HG03378 (cell line): ENCODE results near the gene DESI1.
"Not testable (repeated sequence)": the region's sequence is repeated elsewhere in the genome, so short reads cannot be mapped to it uniquely, and the experiment has no call there.

Experiments used
- ATAC-seq: cut with Tn5 transposase; IDR thresholded peaks from one replicate; pipeline ENCODE4 v1.9.1; 2021; ENCODE audit warnings: mild to moderate bottlenecking, moderate library complexity; ENCODE audit not compliant: unreplicated experiment

DESI1 gene

DNA sequence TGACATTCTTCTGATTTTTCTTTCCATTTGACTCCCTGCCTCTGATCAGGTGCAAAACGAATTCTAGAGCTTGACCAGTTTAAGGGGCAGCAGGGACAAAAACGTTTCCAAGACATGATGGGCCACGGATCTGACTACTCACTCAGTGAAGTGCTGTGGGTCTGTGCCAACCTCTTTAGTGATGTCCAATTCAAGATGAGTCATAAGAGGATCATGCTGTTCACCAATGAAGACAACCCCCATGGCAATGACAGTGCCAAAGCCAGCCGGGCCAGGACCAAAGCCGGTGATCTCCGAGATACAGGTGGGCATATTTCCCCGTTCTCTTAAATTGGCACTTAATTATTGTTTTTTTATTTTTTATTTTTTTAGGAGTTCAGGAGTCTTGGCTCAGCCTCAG lies 15.6 kb upstream of the DESI1 start:
- ATAC-seq: no peak

DNA sequence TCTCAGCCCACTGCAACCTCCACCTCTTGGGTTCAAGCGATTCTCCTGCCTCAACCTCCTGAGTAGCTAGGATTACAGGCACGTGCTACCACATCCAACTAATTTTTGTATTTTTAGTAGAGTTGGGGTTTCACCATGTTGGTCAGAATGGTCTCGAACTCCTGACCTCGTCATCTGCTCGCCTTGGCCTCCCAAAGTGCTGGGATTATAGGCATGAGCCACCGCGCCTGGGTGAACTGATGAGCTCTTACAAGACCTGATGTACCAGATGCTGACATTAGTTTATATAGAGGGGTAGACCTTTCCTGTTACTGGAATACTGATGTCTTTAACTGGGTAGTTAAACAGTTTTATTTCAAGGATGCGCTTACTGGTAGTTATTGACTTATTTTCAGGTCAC lies 13.8 kb upstream of the DESI1 start:
- ATAC-seq: not testable (repeated sequence)

DNA sequence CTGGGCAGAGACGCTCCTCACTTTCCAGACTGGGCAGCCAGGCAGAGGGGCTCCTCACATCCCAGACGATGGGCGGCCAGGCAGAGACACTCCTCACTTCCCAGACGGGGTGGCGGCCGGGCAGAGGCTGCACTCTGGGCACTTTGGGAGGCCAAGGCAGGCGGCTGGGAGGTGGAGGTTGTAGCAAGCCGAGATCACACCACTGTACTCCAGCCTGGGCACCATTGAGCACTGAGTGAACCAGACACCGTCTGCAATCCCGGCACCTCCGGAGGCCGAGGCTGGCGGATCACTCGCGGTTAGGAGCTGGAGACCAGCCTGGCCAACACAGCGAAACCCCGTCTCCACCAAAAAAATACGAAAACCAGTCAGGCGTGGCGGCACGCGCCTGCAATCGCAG lies 10.8 kb upstream of the DESI1 start:
- ATAC-seq: not testable (repeated sequence)

DNA sequence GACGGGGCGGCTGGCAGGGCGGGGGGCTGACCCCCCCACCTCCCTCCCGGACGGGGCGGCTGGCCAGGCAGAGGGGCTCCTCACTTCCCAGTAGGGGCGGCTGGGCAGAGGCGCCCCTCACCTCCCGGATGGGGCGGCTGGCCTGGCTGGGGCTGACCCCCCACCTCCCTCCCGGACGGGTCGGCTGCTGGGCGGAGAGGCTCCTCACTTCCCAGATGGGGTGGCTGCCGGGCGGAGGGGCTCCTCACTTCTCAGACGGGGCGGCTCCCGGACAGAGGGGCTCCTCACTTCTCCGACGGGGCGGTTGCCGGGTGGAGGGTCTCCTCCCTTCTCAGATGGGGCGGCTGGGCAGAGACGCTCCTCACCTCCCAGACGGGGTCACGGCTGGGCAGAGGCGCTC lies 10.3 kb upstream of the DESI1 start:
- not testable (repeated sequence) for ATAC-seq

DNA sequence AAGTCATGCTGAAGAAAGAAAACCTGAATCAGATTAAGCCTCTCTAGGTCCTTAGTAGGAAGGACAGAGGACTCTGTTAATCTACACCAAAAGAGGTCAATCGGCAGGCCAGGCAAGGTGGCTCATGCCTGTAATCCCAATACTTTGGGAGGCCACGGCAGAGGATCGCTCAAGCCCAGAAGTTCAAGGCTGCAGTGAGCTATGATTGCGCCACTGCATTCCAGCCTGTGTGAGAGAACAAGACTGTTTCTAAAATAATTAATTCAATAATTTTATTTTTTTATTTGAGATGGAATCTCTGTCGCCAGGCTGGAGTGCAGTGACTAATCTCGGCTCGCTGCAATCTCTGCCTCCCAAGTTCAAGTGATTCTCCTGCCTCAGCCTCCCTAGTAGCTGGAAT lies 4.7 kb upstream of the DESI1 start:
- no peak for ATAC-seq

DNA sequence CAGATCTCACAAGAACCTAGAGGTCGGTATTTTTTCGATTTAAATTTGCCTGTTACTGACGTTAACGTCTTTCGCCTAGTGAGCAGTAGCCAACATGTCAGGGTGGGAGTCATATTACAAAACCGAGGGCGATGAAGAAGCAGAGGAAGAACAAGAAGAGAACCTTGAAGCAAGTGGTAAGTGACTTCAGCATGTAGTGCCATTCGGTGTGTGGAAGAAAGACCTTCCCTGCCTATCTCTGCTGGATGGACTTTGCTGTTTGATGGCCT lies 1.0 kb upstream of the DESI1 start:
- no peak for ATAC-seq

DNA sequence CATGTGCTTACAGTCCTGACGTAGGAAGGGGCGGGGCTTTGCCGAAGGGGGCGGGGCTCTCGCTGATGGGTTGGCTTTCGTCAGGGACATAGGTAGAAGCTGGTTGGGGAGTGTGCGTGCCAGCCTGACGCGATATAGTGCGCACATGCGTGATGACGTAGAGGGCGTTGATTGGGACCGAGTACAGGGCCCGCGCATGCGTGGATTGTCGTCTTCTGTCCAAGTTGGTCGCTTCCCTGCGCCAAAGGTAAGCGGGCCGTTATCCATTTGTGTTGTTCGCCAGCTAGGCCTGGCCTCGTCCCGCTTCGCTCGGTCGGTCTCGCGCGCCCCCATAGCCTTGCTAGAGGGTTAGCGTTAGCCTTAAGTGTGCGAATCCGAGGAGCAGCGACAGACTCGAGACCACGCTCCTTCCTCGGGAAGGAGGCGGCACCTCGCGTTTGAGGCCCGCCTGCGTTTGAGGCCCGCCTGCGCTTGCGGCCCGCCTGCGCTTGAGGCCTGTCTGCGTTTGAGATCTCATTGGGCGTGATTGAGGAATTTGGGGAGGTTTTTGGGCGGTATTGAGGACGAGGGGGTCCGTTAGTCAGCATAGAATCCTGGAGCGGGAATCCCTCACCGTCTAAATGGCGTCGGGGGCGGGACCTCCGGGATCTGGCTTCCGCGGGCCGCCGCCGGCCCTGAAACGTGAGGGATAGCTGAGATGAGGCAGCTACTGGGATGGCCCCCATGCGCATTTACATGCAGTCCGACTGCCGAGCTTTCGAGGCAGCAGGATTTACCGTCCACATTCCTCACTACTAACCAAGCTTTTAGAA lies 462 bp upstream of the DESI1 start, which contains the start of gene XRCC6:
Gene XRCC6 (plus strand): TSS at position 197 of the 812 bp plus-strand sequence. CDS start 710 bp downstream, outside the sequence.
- ATAC-seq: peak; percentile 73

DNA sequence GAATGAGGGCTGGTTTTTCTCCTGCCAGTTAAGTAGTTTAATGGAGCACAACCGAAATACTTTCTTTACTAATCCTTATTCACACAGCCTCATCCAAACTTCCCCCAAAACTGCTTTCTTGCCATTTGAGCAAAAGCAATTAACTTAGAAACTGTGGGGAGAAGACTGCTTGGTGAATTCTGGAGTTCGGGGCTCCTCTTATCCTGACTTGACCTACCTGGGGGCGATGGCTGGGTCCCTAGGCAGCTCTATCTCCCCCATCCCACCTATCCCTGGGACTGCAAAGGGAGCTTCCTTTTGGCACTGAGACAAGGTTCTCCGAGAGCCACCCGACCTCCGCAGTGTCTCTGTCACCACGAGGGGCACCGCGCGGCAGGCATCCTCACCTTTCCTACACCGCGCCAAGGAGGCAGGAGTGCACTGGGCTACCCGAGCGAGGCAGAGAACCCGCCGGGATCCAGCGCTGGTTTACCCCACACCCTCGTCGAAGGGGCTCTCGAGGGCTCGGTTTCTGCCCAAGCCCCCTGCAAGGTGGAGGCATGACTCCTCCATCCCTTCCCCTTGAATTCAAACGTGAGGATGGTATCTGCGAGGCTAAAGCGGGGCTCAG lies 759 bp downstream of the DESI1 start:
- no peak for ATAC-seq

DNA sequence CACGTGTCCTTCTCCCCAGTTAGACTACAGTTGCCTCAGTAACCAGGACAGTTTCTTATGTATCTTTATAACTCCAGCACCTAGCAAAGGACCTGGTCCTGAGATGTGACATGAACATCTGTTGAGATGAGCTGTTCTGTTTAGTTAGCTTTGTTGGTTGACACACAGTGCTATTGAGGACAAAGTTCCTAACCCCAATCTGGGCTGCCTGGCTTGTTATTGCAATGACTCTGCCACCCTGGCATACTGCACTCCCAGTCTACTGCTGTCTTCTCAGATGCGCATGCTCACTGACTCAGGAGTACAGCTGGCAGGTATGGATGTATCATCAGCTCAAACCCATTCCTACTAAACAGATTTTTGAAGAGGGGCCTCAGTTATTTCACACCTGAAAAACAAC lies 7.4 kb downstream of the DESI1 start:
- ATAC-seq: no peak

DNA sequence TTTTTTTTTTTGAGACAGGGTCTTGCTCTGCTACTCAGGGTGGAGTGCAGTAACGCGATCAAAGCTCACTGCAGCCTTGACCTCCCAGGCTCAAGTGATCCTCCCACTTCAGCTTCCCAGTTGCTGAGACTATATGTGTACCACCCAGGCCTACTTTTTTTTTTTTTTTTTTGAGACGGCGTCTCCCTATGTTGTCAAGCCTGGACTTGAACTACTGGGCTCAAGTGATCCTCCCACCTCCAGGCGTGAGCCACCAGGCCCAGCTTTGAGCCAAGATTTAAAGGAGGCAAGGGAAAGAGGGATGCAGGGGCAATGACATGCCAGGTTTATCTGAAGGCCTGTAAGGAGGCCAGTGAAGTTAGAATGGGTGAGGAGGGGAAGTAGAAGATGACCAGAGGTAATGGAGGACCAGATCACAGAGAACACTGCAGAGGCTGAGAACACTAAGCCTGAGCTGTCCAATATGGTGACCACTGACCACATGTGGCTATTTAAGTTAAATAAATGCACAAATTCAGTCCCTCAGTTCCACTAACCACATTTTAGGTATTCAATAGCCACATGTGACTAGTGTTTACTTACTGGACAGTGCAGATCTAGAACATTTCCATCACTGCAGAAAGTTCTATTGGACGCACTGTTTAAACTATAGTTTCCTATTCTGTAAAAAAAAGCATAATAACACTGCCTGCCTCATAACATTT lies 8.1 kb downstream of the DESI1 start:
- no peak for ATAC-seq

DNA sequence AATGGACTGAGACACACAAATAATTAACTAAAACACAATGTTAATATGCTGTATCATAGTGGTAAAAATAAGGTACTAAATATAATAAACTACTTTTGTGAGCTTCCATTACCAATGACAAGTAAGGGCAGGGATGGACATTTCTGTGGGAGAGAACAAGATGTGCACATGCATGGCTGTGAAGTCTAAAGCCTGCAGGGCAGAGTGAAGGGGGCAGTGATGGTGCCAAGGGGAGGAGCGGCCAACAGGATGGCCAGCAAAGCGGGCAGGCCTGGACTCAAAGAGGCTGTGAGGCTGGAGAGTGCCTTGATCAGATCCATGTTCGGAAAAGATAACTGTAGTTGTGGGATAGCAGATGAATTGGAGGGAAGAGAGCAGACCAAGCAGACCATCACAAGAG lies 12.5 kb downstream of the DESI1 start:
- ATAC-seq: no peak

DNA sequence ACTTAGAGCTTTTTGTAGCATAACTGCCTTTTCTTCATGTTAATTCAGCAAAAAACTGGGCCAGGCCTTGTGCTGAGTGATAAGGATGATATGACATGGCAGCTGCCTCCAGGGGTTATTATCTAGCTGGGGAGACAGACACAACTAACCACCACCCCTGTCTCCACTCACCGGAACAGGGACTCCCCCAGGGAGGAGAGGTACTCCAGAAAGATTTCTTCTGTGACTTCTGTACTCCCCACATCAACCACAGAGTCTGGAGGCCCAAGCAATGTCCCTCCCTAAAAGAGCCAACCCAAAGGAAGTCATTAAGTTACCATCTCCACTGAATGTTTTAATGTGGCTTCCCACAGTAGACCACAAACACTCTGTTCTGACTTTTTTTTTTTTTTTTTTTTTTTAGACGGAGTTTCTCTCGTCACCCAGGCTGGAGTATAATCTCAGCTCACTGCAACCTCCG lies 16.9 kb downstream of the DESI1 start:
- ATAC-seq: peak; percentile 65

DNA sequence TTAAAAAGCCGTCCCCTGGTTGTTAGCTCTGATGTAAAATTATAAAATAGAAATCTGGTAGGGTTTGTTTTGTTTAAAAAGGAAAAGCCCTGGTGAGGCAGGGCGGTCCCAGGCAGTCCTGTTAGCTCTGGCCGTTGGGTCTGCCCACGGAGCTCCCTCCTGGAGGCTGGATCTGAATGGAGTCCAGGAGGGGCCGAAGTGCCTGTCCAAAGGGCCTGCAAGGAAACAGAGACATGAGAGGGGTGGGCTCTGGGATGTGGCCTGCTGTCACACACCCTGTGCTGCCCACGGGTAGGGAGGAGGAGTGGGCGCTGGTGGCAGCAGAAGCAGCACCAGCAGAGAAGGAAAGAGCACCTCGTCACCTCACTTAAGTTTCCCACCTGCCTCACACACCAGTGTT lies 19.9 kb downstream of the DESI1 start:
- no peak for ATAC-seq

DNA sequence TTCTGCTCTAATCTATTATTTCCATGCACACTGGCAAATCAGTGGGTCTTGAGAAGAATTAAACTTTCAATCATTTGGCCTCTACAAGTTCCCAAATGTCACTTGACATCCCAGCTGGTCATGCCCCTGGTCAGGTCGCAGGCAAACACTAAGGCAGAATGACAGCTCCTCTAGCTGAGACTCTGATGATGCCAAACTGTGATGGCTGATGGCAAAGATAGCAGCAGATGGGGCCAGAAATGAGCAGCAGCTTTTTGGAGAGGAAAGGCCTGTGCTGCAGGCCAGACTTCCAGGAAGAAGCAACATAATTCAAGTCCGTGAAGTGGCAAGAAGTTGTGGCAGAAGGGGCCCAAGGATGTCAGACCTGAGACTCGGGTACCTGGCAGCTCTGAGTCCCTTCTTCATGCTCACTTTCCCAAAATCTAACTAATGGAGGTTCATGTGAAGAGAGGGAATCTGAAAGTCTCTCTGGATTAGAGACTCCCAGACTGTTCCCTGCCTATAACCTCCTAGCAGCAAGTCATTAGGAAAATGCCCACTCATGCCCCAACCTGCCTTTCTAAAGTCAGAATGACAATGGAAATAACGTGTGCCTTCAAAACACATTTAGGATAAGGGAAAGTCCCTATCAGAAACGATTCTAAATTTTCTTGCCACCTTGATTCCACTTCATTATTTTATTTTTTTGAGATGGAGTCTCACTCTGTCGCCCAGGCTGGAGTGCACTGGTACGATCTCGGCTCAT lies 21.8 kb downstream of the DESI1 start:
- ATAC-seq: no peak

DNA sequence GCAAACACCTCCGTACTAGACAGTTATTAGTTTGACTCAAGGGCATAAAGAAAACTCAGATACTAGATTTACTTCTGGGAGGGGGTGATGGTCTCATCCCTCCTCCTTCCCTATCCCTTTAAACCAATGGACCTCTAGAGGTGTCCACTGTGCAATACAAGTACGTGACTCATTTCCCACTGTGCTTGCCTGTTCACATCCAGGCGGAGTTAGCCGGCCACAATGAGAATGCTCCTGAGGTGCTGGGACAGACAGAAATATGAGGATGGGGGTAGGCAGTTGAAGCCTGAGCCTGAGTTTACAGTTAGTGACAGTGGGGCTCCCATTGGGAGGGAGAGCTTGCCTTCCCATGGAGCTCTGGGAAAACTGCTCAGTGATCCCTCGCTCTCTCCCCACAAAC lies 22.8 kb downstream of the DESI1 start:
- no peak for ATAC-seq

DNA sequence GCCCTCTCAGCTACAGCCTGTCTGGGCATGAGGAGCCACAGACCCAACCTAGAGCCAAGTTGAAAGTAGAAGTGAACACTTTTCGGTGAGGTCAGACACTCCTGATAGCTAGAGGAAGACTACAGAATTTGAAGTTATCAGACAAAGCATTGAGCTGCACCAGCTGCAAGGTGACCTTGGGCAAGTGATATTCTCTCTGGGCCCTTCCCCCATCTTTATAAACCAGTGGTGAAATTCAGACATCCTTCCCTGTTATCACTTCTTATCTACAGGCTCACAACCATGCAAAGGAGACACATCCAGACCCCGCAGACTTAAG lies 23.2 kb downstream of the DESI1 start:
- no peak for ATAC-seq

DNA sequence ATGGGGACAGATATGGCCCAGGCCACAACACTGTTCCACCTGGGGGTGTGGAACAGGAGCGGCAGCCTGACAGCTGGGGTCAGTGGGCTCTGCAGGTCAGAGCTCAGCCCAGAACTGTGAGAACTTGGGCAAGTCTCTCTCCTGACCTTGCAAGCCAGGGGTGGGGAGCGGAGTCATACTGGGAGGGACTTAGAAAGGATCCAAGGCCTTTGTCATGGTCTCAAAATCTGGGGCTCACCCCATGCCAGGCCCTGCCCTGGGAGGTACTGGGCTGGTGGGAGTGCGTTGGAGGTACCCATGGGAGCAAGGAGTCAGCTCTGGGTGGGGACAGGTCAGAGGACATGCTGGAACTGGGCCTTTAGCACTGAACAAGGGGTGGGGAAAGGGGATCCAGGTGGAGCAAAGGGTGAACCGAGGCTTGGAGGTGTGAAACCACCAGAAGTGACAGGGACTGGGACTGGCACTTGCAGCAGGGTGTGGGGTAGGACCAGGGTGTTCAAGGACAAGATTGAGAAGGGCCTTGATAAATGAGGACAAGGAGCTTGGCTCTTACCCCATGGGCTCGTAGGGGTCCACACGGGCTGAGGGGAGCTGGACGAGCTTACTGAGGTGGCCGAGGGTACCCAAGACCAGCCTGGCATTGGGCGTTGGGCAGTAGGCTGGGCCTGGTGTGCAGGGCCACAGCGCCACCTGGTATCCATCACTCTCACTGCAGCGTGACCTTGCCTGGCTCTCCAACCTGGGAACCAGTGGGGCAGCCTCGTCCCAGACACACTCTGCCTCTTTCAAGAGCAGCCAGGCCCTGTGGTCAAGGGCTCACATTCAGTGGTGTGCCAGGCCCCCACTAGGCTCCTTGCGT lies 23.8 kb downstream of the DESI1 start:
- ATAC-seq: no peak

DNA sequence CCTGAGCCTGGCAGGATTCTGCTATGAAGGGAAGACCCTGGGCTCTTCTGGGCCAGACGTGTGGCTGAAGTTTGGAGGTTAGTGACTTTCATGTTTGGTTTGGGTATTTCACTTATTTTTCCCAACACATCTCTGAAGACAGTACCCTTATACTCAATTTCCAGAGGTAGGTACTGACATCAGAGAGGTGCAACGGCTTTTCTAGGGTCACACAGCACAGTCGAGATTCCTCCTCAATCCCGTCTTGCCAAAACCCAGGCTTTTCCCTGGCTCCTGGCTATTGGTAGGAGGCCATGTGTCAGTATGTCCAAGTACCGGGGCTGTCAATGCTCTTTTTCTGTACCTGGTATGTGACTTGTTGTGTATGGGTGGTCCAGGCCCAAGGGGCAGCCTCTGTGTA lies 25.1 kb downstream of the DESI1 start:
- ATAC-seq: no peak

DNA sequence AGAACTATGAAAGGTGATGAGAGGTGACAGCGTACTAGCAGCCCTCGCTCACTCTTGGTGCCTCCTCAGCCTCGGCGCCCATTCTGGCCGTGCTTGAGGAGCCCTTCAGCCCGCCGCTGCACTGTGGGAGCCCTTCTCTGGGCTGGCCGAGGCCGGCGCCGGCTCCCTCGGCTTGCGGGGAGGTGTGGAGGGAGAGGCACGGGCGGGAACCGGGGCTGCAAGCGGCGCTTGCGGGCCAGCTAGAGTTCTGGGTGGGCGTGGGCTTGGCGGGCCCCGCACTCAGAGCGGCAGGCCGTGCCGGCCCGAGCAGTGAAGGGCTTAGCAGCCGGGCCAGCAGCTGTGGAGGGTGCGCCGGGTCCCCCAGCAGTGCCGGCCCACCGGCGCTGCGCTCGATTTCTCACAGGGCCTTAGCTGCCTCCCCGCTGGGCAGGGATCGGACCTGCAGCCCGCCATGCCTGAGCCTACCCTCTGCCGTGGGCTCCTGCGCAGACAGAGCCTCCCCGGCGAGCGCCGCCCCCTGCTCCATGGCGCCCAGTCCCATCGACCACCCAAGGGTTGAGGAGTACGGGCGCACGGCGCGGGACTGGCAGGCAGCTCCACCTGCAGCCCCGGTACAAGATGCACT lies 27.4 kb downstream of the DESI1 start:
- ATAC-seq: not testable (repeated sequence)
